CD1c-positive myeloid dendritic cell (primary cell): Measurements from ENCODE around the gene CCDC12.

ENCODE experiments used
- DNase-seq: peaks from one replicate; pipeline ENCODE4 v3.0.0-alpha.2; 2016; ENCODE audit errors: extremely low spot score

CCDC12 gene

GRCh38 chr3:46938118-46938517 is 38.4 kb downstream of the CCDC12 start:
- DNase-seq: no peak

GRCh38 chr3:46936733-46937250 is 39.8 kb downstream of the CCDC12 start:
- DNase-seq: peak; percentile 47

- DNase-seq: peak; percentile 79
Observed at GRCh38 chr3:46935989-46936558, 40.5 kb downstream of the CCDC12 start.

GRCh38 chr3:46935168-46935858 is 41.2 kb downstream of the CCDC12 start:
- DNase-seq: no peak

- no peak for DNase-seq
Observed at GRCh38 chr3:46934498-46935167, 41.9 kb downstream of the CCDC12 start.

- DNase-seq: no peak
Observed at GRCh38 chr3:46934072-46934471, 42.5 kb downstream of the CCDC12 start.

- DNase-seq: no peak
Observed at GRCh38 chr3:46933261-46933660, 43.3 kb downstream of the CCDC12 start.

- DNase-seq: no peak
Observed at GRCh38 chr3:46932455-46933225, 43.9 kb downstream of the CCDC12 start.

GRCh38 chr3:46931631-46932331 is 44.8 kb downstream of the CCDC12 start:
- DNase-seq: peak; percentile 32

GRCh38 chr3:46930945-46931403 is 45.6 kb downstream of the CCDC12 start:
- no peak for DNase-seq

- peak; percentile 88 for DNase-seq
Observed at GRCh38 chr3:46930166-46930944, 46.2 kb downstream of the CCDC12 start.

- no peak for DNase-seq
Observed at GRCh38 chr3:46929324-46929723, 47.2 kb downstream of the CCDC12 start.

GRCh38 chr3:46928282-46928681 is 48.3 kb downstream of the CCDC12 start:
- peak; percentile 85 for DNase-seq

- DNase-seq: no peak
Observed at GRCh38 chr3:46927718-46928073, 48.8 kb downstream of the CCDC12 start.

- peak; percentile 93 for DNase-seq
Observed at GRCh38 chr3:46926871-46927717, 49.5 kb downstream of the CCDC12 start.

- DNase-seq: no peak
Observed at GRCh38 chr3:46926447-46926846, 50.1 kb downstream of the CCDC12 start.

- DNase-seq: no peak
Observed at GRCh38 chr3:46926039-46926438, 50.5 kb downstream of the CCDC12 start.

GRCh38 chr3:46925585-46925934 is 51.0 kb downstream of the CCDC12 start:
- no peak for DNase-seq

- DNase-seq: no peak
Observed at GRCh38 chr3:46924921-46925584, 51.5 kb downstream of the CCDC12 start.
